H1 (cell line): ENCODE data around the gene MS4A8. TPM values are rescaled to one million over a fixed set of nuclear protein-coding genes. Genes with fewer than 3 reads are reported as not detected.

Experiments used
- CTCF ChIA-PET: fragments of 300-600 bp; sonication (Branson Sonifier 250); formaldehyde crosslinking; loops from one replicate; lab custom pipeline; 2021; ENCODE audit not compliant: partially characterized antibody; lab: Charles Lee
- POLR2A ChIA-PET: fragments of 300-600 bp; sonication (Branson Sonifier 250); formaldehyde crosslinking; loops from one replicate; lab custom pipeline; 2021; ENCODE audit warnings: inconsistent platforms; ENCODE audit not compliant: partially characterized antibody; lab: Charles Lee
- DNase-seq, 2 experiments: peaks; one replicate each; pipeline versions ENCODE4 v3.0.0 to v3.0.0-alpha.2; 2010 to 2022; ENCODE audit warnings: low spot score in 2 of 2, low read depth in 1 of 2, mixed read lengths in 1 of 2
- FAIRE-seq: peaks from 2 replicates; lab custom pipeline; 2011; peaks lifted over from hg19 to GRCh38; lab: Jason Lieb, UNC
- H2AFZ ChIP-seq: 2 replicates; pipeline ENCODE4 v1.8.1; 2012; ENCODE audit warnings: low read length, inconsistent platforms
- H2AK5ac ChIP-seq: 2 replicates; pipeline ENCODE4 v1.6.1; 2013; ENCODE audit warnings: low read depth, low read length
- H2BK120ac ChIP-seq: replicated peaks from 2 replicates; pipeline ENCODE3; 2013; ENCODE audit warnings: low read depth, low read length, inconsistent platforms
- H2BK12ac ChIP-seq: 2 replicates; pipeline ENCODE4 v1.6.1; 2013; ENCODE audit warnings: low read depth, low read length
- H2BK15ac ChIP-seq: 2 replicates; pipeline ENCODE4 v1.6.1; 2013; ENCODE audit warnings: low read length
- H2BK20ac ChIP-seq: 2 replicates; pipeline ENCODE4 v1.6.1; 2013; ENCODE audit warnings: low read length
- H2BK5ac ChIP-seq: 2 replicates; pipeline ENCODE4 v1.6.1; 2013; ENCODE audit warnings: low read depth, low read length
- H3K14ac ChIP-seq: 2 replicates; pipeline ENCODE4 v1.6.1; 2013; ENCODE audit warnings: inconsistent platforms; ENCODE audit not compliant: insufficient read length
- H3K18ac ChIP-seq: 2 replicates; pipeline ENCODE4 v1.6.1; 2013; ENCODE audit warnings: low read length; ENCODE audit errors: extremely low read depth
- H3K23ac ChIP-seq: 2 replicates; pipeline ENCODE4 v1.6.1; 2013; ENCODE audit warnings: inconsistent platforms; ENCODE audit not compliant: insufficient read length
- H3K23me2 ChIP-seq: 2 replicates; pipeline ENCODE4 v1.6.1; 2013; ENCODE audit warnings: low read depth, low read length
- H3K27ac ChIP-seq: 2 replicates; pipeline ENCODE4 v1.6.1; 2011; ENCODE audit warnings: low read depth, low read length, inconsistent platforms
- H3K27me3 ChIP-seq, 4 experiments: replicated peaks in 1 of 4; 1 replicate in 1 of 4; 2 replicates in 3 of 4; pipeline versions ENCODE4 v1.6.1 to v1.8.1; 2011 to 2013; ENCODE audit warnings: low read length in 3 of 4, mild to moderate bottlenecking in 3 of 4, inconsistent platforms in 2 of 4, mixed read lengths in 2 of 4, moderate library complexity in 1 of 4; ENCODE audit not compliant: control insufficient read depth in 3 of 4, insufficient read depth in 3 of 4; ENCODE audit errors: extremely low read depth in 1 of 4
- H3K36me3 ChIP-seq, 4 experiments: 2 replicates each; pipeline versions ENCODE4 v1.6.1 to v1.8.1; 2011 to 2013; ENCODE audit warnings: mild to moderate bottlenecking in 4 of 4, low read length in 3 of 4, moderate library complexity in 2 of 4, control low read depth in 1 of 4, inconsistent platforms in 1 of 4; ENCODE audit not compliant: insufficient read depth in 4 of 4, control insufficient read depth in 2 of 4
- H3K4ac ChIP-seq: replicated peaks from 2 replicates; pipeline ENCODE3; 2013; ENCODE audit warnings: low read length, low read depth, mixed read lengths, inconsistent platforms; ENCODE audit not compliant: insufficient read length
- H3K4me1 ChIP-seq, 4 experiments: replicated peaks in 1 of 4; 1 replicate in 1 of 4; 2 replicates in 3 of 4; pipeline versions ENCODE4 v1.6.1 to v1.8.1; 2011 to 2013; ENCODE audit warnings: low read length in 3 of 4, inconsistent platforms in 2 of 4, mixed read lengths in 1 of 4; ENCODE audit not compliant: insufficient read depth in 4 of 4, control insufficient read depth in 3 of 4
- H3K4me2 ChIP-seq, 2 experiments: 2 replicates each; pipeline versions ENCODE4 v1.6.1 to v1.8.1; 2011 to 2013; ENCODE audit warnings: low read depth in 2 of 2, low read length in 2 of 2, control low read depth in 1 of 2, inconsistent platforms in 1 of 2, mild to moderate bottlenecking in 1 of 2; ENCODE audit not compliant: insufficient read depth in 1 of 2
- H3K4me3 ChIP-seq, 4 experiments: fragments of 200-600, 300-600 bp in 1 of 4; sonication (generic), shearing (Covaris generic), sonication (Bioruptor Twin) in 1 of 4; 2 replicates each; pipeline versions ENCODE4 v1.5.1 to v1.8.1; 2011 to 2016; ENCODE audit warnings: low read length in 4 of 4, low read depth in 3 of 4, control low read depth in 2 of 4, inconsistent platforms in 2 of 4, mild to moderate bottlenecking in 2 of 4, mixed read lengths in 1 of 4, moderate library complexity in 1 of 4; ENCODE audit not compliant: insufficient read depth in 2 of 4; ENCODE audit errors: extremely low read depth in 1 of 4
- H3K56ac ChIP-seq: replicated peaks from 2 replicates; pipeline ENCODE3; 2013; ENCODE audit warnings: low read depth, mild to moderate bottlenecking, mixed read lengths, low read length, inconsistent platforms; ENCODE audit not compliant: insufficient read length
- H3K79me1 ChIP-seq: 2 replicates; pipeline ENCODE4 v1.6.1; 2013; ENCODE audit warnings: low read depth, low read length, control low read depth
- H3K79me2 ChIP-seq, 2 experiments: 2 replicates each; pipeline versions ENCODE4 v1.6.1 to v1.8.1; 2012 to 2013; ENCODE audit warnings: low read length in 2 of 2, mild to moderate bottlenecking in 2 of 2, inconsistent platforms in 1 of 2; ENCODE audit not compliant: insufficient read depth in 2 of 2, control insufficient read depth in 1 of 2
- H3K9ac ChIP-seq, 4 experiments: replicated peaks in 1 of 4; 1 replicate in 1 of 4; 2 replicates in 3 of 4; pipeline versions ENCODE4 v1.6.1 to v1.8.1; 2011 to 2013; ENCODE audit warnings: low read depth in 3 of 4, low read length in 3 of 4, control low read depth in 2 of 4, mild to moderate bottlenecking in 2 of 4, moderate library complexity in 2 of 4, inconsistent platforms in 1 of 4; ENCODE audit errors: extremely low read depth in 1 of 4
- H3K9me3 ChIP-seq, 2 experiments: 2 replicates each; pipeline versions ENCODE4 v1.6.1 to v1.8.1; 2012 to 2013; ENCODE audit warnings: mild to moderate bottlenecking in 2 of 2, moderate library complexity in 2 of 2, control low read depth in 1 of 2, inconsistent platforms in 1 of 2, low read depth in 1 of 2, low read length in 1 of 2, mixed read lengths in 1 of 2; ENCODE audit not compliant: insufficient read depth in 2 of 2
- H4K20me1 ChIP-seq, 2 experiments: replicated peaks in 1 of 2; 2 replicates each; pipeline versions ENCODE3 to v1.8.1; 2011 to 2013; ENCODE audit warnings: inconsistent platforms in 2 of 2, low read length in 2 of 2, mild to moderate bottlenecking in 1 of 2; ENCODE audit not compliant: insufficient read depth in 2 of 2, control insufficient read depth in 1 of 2
- H4K5ac ChIP-seq: 2 replicates; pipeline ENCODE4 v1.6.1; 2013; ENCODE audit warnings: low read length, low read depth, mixed read lengths, inconsistent platforms; ENCODE audit not compliant: insufficient read length
- H4K8ac ChIP-seq: 2 replicates; pipeline ENCODE4 v1.8.0; 2013; ENCODE audit warnings: mild to moderate bottlenecking, moderate library complexity, low read length, inconsistent platforms; ENCODE audit not compliant: insufficient read depth; ENCODE audit errors: extremely low read depth
- H4K91ac ChIP-seq: replicated peaks from 2 replicates; pipeline ENCODE3; 2013; ENCODE audit warnings: low read length, mixed read lengths, inconsistent platforms; ENCODE audit not compliant: insufficient read length
- ATF2 ChIP-seq: IDR thresholded peaks from 2 replicates; pipeline ENCODE4 v1.6.1; 2012; ENCODE audit warnings: low read length, inconsistent platforms
- ATF3 ChIP-seq: IDR thresholded peaks from 2 replicates; pipeline ENCODE4 v1.6.1; 2011; ENCODE audit warnings: low read depth, mild to moderate bottlenecking, low read length; ENCODE audit not compliant: insufficient read depth
- GABPA ChIP-seq: IDR thresholded peaks from 2 replicates; pipeline ENCODE4 v1.6.1; 2011; ENCODE audit warnings: mild to moderate bottlenecking, low read length, moderate library complexity, borderline replicate concordance; ENCODE audit not compliant: insufficient read depth
- KDM1A ChIP-seq: fragments of 200-600, 300-600 bp; sonication (generic); IDR thresholded peaks from 2 replicates; pipeline ENCODE4 v1.7.1; 2016; ENCODE audit warnings: mild to moderate bottlenecking, low read length, borderline replicate concordance
- MAX ChIP-seq: IDR thresholded peaks from 2 replicates; pipeline ENCODE4 v1.6.1; 2012; ENCODE audit warnings: inconsistent platforms
- POLR2A ChIP-seq, 2 experiments: IDR thresholded peaks; 1 replicate in 1 of 2; 2 replicates in 1 of 2; pipeline ENCODE4 v1.6.1; 2011; ENCODE audit warnings: low read depth in 2 of 2, low read length in 2 of 2, mild to moderate bottlenecking in 2 of 2; ENCODE audit errors: control extremely low read depth in 1 of 2
- RBBP5 ChIP-seq: IDR thresholded peaks from 2 replicates; pipeline ENCODE4 v1.7.1; 2012; ENCODE audit warnings: low read depth, mild to moderate bottlenecking, inconsistent platforms, low read length, moderate library complexity, borderline replicate concordance
- SIN3A ChIP-seq, 2 experiments: IDR thresholded peaks in 1 of 2; conservative IDR thresholded peaks in 1 of 2; 2 replicates each; pipeline ENCODE4 v1.6.1; 2011 to 2012; ENCODE audit warnings: low read length in 2 of 2, improper control_type of control experiment in 1 of 2, low read depth in 1 of 2, mild to moderate bottlenecking in 1 of 2
- SIRT6 ChIP-seq: IDR thresholded peaks from one replicate; pipeline ENCODE4 v1.7.1; 2012; ENCODE audit warnings: low read length, inconsistent platforms
- TAF7 ChIP-seq: optimal IDR thresholded peaks from 2 replicates; pipeline ENCODE3; 2011; ENCODE audit warnings: low read depth, mild to moderate bottlenecking, inconsistent platforms, low read length, moderate library complexity, borderline replicate concordance
- WGBS, 2 experiments: shearing (Covaris generic) in 1 of 2; methylation state at CpG; one replicate each; pipeline versions ENCODE4 v1.1.6 to v1.1.7; 2013 to 2015; ENCODE audit warnings: low lambda C conversion rate in 2 of 2, mixed read lengths in 2 of 2, inconsistent platforms in 1 of 2, low coverage in 1 of 2, missing lambda C conversion rate in 1 of 2; ENCODE audit not compliant: insufficient replicate concordance in 2 of 2, insufficient coverage in 1 of 2, insufficient read length in 1 of 2; ENCODE audit errors: extremely low coverage in 1 of 2, missing lambda C conversion rate in 1 of 2; 5-methylcytosine and 5-hydroxymethylcytosine counted together
- polyA plus RNA-seq, 7 experiments: library from polyadenylated mRNA; depleted of rRNA in 3 of 7; stranded (reverse) in 5 of 7; unstranded in 2 of 7; fragments of >200 nt in 5 of 7; fragments of 200-250 nt in 2 of 7; gene quantifications; 1 replicate in 5 of 7; 2 replicates in 1 of 7; 4 replicates in 1 of 7; pipeline versions ENCODE4 v1.2.1 to v1.2.3, GENCODE V29; 2011 to 2013; ENCODE audit warnings: missing spikeins in 2 of 7, mixed read lengths in 2 of 7
- total RNA-seq: library from RNA; stranded (reverse); fragmentation: NEBNext Ultra II Directional; extraction: Animal tissue kit (Norgen Biotek cat#: 25700); gene quantifications from 2 replicates; pipeline ENCODE4 v1.2.1, GENCODE V29; 2021

MS4A8 gene
- total and polyA plus RNA-seq, 2 of the 8 experiments (the other 6 are each of a cell fraction or from before 2014, with no cell fraction given) = not detected

GRCh38 chr11:60756307-60757032 is 57.1 kb downstream of the MS4A8 start, which contains the start of gene MS4A15:
Gene MS4A15 (plus strand): TSS chr11:60756867. CDS start chr11:60763734, 6,867 bp downstream.
- Histone ChIP-seq H3K4me3 (no peak within 1 kb of the TSS), H3K4me2 (no peak within 1 kb of the TSS), H3K56ac (no peak within 1 kb of the TSS), H3K18ac (no peak within 1 kb of the TSS), H2BK15ac (no peak within 1 kb of the TSS), H3K79me2 (no peaks in the 10 kb centered on the region), H4K91ac (no peak within 1 kb of the TSS), H2BK20ac (no peak within 1 kb of the TSS), H3K27me3 (no peaks in the 10 kb centered on the region), H3K9me3 (0 out of 4 replicates have a peak, but pooled peaks cover 0 to 4% of the 10 kb centered on the region in 2 experiments), H2BK120ac (no peak within 1 kb of the TSS), H3K9ac (no peak within 1 kb of the TSS), H3K23me2 (no peaks in the 10 kb centered on the region), H2AFZ (peak within 1 kb of the TSS; percentile 90), H2BK5ac (no peak within 1 kb of the TSS), H3K23ac (no peak within 1 kb of the TSS), H3K27ac (no peak within 1 kb of the TSS), H2AK5ac (no peak within 1 kb of the TSS), H3K4ac (no peak within 1 kb of the TSS), H4K5ac (no peak within 1 kb of the TSS), H2BK12ac (no peak within 1 kb of the TSS), H3K79me1 (no peaks in the 10 kb centered on the region), H3K14ac (no peak within 1 kb of the TSS), H3K4me1 (no peaks in the 10 kb centered on the region; a peak in 2 of 7 replicates), H4K8ac (no peak within 1 kb of the TSS), H4K20me1 (no peaks in the 10 kb centered on the region), H3K36me3 (no peaks in the 10 kb centered on the region)
- peak; percentile 32 for FAIRE-seq
- ChIA-PET POLR2A (no interaction called here), CTCF (interaction anchor here (0.6 to 1.9 kb wide), 31 partner anchors 9 to 1532 kb away, joined by 3 to 28 read pairs (median 4); partner anchors contain the start of genes MS4A10 and MS4A8)
- DNase-seq = no peak
- 58% methylated on average over 13 of the region's 14 CpGs; no CpG with 5 or more reads in 1 of the 2 experiments for WGBS, 2 experiments
- no peak for TF ChIP-seq ATF2
- TF ChIP-seq MAX = no peak
- TF ChIP-seq SIRT6 = no peak
- no peak for TF ChIP-seq SIN3A (conservative IDR thresholded peaks at IDR 0.05 in 1 of 2, IDR thresholded peaks at IDR 0.05 in 1 of 2; ENCODE audit: low read depth in 1 of 2, low read length in 2 of 2)
- TF ChIP-seq KDM1A = no peak
- no peak for TF ChIP-seq GABPA
- no peak for TF ChIP-seq ATF3
- no peak for TF ChIP-seq POLR2A (IDR thresholded peaks at IDR 0.05; ENCODE audit: control extremely low read depth in 1 of 2, low read depth in 2 of 2, low read length in 2 of 2)
- TF ChIP-seq RBBP5 = no peak
- no peak for TF ChIP-seq TAF7
